GM18526 (cell line): Measurements from ENCODE around the gene LAX1.

Source experiments
- POLR2A ChIP-seq: IDR thresholded peaks from 3 replicates; pipeline ENCODE4 v1.6.1; 2011; ENCODE audit not compliant: insufficient read length; ENCODE audit errors: extremely low read depth

Gene LAX1, protein sequence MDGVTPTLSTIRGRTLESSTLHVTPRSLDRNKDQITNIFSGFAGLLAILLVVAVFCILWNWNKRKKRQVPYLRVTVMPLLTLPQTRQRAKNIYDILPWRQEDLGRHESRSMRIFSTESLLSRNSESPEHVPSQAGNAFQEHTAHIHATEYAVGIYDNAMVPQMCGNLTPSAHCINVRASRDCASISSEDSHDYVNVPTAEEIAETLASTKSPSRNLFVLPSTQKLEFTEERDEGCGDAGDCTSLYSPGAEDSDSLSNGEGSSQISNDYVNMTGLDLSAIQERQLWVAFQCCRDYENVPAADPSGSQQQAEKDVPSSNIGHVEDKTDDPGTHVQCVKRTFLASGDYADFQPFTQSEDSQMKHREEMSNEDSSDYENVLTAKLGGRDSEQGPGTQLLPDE

DNA sequence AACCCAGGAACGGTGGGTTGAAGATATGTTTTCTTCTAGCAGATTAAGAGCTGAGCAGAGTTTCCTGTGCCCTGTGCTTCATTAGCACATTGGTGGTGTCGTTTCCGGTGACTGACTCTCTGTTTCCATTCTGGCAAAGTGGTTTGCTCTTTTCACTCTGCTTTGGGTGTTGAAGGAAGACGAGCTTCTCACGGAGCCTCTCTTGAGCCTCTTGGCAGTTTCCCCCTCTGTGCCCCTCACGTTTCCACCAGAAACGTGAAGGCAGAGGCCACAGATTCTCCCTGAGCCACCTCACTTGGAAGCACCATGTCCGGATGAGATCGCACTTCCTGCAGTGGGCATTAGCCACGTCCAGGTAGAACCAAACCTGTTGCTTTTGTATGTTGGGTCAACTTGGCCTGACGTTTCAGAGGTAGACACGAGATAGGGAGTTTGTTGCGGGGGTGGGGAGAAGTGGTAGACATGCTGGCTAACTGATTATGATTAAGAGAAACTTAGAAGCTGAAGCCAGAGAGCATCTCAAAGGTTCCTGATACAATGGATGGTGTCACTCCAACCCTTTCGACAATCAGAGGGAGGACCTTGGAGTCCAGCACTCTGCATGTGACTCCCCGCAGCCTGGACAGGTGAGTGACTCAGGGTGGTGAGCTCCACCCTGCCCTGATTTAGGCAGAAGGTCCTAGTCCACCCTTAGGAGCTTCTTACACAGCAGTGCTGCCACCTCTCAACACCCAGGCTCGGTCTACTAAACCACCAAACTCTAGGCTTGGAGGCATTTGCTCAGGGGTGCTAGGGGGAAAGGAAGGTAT, at the start of gene LAX1:
TSS of gene LAX1 (plus strand) at position 155 of the 809 bp plus-strand sequence. CDS start at position 538, 383 bp downstream.
- TF ChIP-seq POLR2A, result peak; percentile 27

DNA sequence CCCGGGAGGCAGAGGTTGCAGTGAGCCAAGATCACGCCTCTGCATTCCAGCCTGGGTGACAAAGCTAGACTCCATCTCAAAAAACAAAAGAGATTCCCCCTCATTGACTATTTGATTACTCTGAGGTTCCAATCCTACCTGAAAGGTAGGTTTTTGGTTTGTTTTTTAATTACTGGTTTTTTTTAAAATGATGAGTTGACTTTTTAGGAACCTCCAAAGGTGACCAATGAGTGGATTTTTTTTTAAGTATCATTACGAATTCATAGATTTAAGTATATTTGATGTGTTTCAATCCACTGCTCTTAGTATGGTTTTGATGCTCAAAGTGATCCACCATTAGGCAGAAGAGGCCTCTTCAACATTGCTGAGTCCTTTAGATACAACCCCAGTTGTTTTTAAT, 47.9 kb upstream of the LAX1 start:
- no peak for TF ChIP-seq POLR2A

DNA sequence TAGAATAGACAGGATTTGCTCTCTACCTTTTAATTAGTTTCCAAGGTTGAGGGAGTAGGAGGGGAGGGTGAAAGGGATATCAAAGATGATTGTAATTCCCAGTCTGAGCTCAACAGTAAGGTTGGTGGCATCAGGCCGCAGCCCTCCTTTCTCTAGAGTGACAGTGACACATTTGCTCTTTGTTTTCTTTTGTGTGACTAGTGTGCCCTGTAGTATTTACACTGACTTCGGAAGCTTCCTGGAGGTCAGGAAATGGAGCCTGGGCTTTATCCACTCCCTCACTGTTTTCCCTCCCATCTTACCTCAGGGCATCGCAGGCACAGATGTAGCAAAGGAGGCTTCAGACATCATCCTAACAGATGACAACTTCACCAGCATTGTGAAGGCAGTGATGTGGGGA, 44.7 kb upstream of the LAX1 start:
- TF ChIP-seq POLR2A, result no peak

DNA sequence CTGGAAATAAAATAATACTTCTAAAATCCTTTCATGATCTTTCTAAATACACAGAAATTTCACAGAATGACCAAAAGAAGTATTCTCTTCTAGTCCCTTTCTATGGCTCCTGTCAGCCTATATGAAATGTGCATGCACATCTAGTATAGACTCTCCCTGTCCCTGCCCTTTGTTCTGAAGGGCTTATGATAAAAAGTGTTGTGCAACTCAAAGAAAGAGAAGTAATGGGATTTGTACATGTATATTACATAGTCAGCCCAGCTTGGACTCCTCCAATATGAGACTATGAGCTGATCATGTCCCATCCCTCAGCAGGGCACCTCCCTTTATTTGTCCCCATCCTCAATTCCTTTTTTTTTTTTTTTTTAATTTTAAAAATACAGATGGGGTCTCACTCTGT, 42.1 kb upstream of the LAX1 start:
- TF ChIP-seq POLR2A, result no peak

DNA sequence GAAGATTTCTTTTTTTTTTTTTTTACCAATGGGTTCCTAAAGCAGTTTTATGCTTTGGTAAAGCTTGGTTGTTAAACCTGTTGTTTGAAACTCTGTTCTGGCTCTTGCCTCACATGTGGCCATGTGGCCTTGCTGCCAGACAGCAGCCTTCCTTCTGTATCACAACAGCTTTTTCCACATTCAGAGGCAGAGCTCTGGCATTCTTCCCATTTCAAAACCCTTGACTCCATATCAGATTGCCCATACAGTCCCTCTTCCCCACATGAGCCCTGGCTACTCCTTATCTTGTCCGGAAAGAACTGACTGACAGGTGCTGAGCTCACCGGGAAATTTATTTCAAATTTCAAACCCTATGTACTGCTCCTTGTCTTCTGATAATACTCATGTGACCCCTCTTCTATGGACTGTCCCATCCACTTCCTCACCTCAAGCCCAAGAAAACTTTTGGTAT, 38.5 kb upstream of the LAX1 start:
- TF ChIP-seq POLR2A, result no peak

DNA sequence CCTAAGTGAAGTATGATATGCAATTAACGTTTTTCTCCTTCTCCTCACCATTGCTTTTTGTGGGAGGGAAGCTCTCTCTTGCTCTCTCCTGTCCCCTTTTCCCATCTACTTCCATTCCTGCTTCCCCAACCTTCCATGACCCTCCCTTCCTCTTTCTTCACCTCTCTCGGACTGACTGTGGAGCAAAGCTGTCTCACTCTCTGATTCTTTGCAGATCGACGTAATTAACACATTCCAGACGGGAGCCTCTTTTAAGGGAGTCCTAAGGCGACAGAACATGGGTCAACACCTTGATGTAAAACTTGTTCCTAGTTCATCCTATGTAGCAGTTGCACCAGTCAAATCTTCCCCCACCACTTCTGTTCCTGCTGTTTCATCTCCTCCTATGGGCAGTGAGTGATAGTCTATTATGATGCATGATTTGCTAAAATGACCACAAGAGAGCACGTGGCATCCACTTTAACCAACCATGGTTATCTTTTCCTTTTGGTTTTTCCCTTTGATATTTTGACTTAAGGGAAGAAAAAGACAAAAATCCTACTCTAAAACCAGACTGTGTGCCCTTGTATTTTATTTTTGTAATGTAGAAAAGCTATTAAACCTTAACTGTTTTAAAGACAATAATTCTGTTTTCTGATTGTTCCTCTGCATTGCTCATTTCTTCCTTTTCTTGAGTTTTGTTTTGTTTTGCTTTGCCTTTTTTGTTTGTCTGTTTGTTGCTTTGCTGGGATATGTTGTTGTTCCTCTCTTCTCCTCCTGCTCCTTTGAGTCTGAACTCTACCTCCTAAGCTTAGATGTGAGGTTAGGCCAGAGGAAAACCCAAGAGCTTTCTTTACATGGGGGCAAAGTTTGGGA, 31.7 kb upstream of the LAX1 start:
- no peak for TF ChIP-seq POLR2A

DNA sequence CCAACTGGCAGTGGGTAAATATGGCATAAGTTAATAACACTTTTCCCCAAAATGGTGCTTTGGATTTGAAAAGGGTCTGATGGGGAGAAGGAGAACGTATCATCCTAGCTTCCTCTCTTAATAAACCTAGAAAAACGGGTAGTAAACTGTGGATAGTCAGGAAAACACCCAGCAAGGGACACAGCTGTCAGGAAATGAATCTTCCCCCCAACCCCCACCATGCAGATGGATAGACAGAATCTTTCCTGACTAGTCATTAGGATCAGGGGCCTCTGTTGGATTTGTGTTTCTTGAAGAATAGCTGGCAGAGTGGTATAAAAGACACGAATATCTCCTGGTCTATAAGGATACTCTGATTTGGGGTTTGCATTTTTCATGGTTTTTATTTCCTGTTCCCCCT, 22.5 kb upstream of the LAX1 start:
- TF ChIP-seq POLR2A, result no peak

DNA sequence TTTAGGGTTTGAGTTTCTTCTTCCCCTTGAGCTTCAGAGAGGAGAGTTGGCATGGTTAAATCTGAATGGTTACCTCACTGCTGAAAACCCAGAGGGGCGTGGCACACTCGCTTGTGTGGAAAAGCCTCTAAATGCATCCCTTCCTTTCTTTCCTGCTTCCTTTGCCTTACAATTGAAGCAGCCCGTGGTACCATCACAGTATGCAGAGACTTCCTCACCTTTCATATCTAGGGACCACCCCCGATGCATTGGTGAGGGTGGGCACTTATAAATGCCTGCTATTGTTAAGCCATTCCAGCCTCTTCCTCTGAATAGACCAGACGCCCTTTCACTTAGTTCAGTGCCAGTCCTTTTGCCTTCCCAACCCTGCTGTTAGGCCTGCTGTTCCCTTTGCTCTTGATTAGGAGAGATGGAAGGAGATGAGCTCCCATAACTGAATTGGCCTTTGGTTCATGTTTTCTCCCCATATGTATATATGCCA, 21.9 kb upstream of the LAX1 start:
- no peak for TF ChIP-seq POLR2A

DNA sequence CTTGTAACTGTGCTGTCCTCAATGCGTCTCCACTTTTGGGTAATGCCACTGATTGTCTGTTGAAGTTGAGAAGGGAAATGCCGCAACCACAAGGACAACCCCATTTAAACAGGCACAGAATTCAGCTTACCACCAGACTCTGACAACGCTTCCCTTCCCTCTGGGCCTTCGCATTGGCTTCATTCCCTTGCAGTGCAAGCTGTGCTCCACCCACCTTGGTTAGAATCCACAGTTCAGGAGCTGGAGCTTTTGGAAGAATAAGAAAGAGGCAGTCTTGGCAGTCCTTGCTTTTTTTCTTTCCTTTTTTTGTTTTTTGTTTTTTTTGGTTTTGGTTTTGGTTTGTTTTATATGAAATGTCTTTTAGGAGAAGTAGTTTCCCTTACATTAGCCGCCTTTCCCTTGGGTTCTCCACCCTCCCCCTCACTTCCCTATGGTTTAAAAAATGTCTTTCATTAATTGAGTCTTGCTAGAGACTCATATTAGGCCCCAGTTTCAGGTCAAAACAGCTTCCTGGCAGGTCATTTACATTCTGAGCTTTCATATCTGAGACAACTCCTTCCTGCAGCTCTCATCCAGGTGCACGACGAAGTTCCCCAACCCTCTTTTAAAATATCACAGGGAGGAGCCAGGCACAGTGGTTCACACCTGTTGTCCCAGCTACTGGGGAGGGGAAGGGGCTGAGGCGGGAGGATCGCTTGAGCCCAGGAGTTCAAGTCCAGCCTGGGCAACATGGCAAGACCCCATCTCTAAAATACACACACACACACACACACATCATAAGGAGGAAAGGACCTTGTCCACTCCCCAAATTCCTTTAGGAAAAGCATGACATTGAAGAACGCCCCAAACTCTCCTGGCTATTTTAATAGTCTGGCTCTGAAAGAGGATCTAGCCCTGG, 20.7 kb upstream of the LAX1 start:
- TF ChIP-seq POLR2A, result no peak

DNA sequence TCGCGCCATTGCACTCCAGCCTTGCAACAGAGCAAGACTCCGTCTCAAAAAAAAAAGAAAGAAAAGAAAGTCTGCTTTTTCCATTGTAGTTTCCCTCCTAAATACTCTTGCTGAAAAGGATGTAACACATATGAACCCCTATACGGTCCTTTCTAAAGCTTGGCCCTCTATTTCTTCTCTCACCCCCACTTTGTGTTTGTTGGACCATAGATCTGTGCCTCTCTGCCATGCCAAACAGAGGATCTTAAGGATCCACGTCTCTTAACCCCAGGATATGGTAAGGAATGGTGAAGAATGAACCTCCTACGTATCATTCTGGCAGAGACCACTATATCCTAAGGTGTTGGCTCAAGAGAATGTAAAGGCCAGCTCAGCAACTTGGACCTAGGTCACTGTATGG, 18.7 kb upstream of the LAX1 start:
- no peak for TF ChIP-seq POLR2A

DNA sequence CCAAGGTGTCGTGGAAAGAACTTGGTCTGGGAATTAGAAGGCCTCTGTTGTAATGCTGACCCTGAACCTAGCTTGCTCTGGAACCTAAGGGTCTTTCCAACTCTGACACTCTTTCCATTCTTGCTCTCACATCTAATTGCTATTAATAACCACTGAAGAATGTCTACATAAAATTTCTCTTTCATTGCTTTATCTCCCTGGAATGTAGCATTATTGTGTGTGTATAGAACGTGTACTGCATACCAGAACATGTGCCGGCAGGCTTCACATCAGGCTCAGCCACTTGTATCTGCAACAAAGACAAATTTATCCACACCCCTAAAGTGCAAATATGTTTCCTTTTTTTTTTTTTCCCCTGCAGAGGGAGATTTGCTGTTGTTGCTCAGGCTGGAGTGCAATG, 13.9 kb upstream of the LAX1 start:
- no peak for TF ChIP-seq POLR2A

DNA sequence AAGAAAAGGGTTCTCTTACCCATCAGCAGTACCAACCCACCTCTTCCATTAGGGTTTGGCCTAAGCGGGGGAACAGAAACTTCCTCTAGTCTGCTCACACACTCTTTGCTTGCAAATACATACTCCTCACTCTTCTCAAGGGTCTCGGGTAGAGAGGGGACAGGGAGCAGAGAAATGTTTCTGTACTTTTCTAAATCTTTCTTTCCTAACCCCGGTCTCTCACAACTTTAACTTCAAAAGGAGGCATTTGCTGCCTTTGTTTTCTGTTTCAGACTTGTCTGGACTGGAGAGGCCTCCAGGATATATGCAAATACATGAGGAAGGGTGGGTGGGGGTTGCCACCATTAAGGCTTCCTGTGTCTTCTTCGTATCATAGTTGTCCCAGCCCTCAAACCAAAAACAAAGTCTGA, 10.5 kb upstream of the LAX1 start:
- no peak for TF ChIP-seq POLR2A

DNA sequence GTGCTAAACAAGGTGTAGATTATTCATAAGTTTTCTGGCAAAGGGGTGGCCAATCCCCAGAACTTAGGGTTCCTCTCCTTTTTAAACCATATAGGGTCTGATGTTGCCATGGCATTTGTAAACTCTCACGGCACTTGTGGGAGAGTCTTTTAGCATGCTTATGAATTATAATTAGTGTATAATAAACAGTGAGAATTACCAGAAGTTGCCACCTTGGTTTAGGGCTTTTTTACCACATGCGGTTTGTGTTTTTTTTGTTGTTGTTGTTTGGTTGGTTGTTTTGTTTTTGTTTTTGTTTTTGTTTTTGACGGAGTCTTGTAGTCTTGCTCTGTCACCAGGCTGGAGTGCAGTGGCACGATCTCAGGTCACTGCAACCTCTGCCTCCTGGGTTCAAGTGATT, 8.9 kb upstream of the LAX1 start:
- TF ChIP-seq POLR2A, result no peak

DNA sequence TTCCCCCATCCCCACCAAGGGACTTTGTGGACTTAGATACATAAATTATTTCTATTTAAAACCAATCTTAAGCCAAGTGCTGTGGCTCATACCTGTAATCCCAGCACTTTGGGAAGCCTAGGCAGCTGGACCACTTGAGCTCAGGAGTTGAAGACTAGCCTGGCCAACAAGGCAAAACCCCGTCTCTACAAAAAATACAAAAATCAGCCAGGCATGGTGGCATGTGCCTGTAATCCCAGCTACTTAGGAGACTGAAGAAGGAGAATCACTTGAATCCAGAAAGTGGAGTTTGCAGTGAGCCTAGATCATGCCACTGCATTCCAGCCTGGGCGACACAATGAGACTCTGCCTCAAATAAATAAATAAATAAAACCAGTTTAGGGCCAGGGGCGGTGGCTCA, 4.5 kb upstream of the LAX1 start:
- no peak for TF ChIP-seq POLR2A
